ENCODE measurements around the gene ECHDC3.

ECHDC3 gene

GRCh38 chr10:11773761-11774441 lies 31.7 kb downstream of the ECHDC3 start:
- Mint-ChIP-seq H3K36me3 (ENCODE audit: low read depth) (no peaks in the 10 kb centered on the region), H3K4me1 (no peaks in the 10 kb centered on the region), H3K27ac (no peak overlapping the region), H3K9me3 (no peaks in the 10 kb centered on the region), H3K4me3 (no peak overlapping the region), H3K27me3 (peaks cover 9% of the 10 kb centered on the region)
- no peak for ATAC-seq
- no peak for DNase-seq

DNA sequence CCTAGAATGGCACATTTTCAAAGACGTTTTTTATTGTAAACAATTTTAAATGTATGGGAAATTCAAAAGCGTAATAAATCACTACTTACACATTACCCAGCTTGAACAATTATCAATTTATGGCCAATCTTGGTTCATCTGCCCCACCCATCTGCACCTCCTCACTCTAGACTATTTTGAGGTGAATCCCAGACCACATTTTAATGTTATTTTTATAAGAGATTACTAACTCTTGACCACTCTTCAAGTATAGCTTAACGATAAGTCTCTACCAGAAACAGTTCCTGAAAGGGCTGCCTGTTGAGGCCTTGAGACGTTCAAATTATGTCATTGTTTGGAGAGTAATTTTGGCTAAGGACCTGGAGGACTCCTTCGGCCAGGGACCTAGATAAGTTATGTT lies 33.2 kb downstream of the ECHDC3 start:
- no peak for ATAC-seq
- H3K36me3 Mint-ChIP-seq (ENCODE audit: low read depth): no peaks in the 10 kb centered on the region
- no peaks in the 10 kb centered on the region for H3K9me3 Mint-ChIP-seq
- H3K27ac Mint-ChIP-seq: no peak overlapping the region
- no peak overlapping the region for H3K4me3 Mint-ChIP-seq
- peaks cover 9% of the 10 kb centered on the region for H3K27me3 Mint-ChIP-seq
- DNase-seq: no peak
- H3K4me1 Mint-ChIP-seq: no peaks in the 10 kb centered on the region

- peaks cover 7% of the 10 kb centered on the region for H3K27me3 Mint-ChIP-seq
- no peaks in the 10 kb centered on the region for H3K4me1 Mint-ChIP-seq
- DNase-seq (no peak), ATAC-seq (no peak)
- no peak overlapping the region for H3K27ac Mint-ChIP-seq
- no peaks in the 10 kb centered on the region for H3K9me3 Mint-ChIP-seq
- H3K36me3 Mint-ChIP-seq (ENCODE audit: low read depth): no peaks in the 10 kb centered on the region
- H3K4me3 Mint-ChIP-seq: no peak overlapping the region
Measured at GRCh38 chr10:11776080-11776479, 33.9 kb downstream of the ECHDC3 start.

- Mint-ChIP-seq H3K27me3 (peaks cover 7% of the 10 kb centered on the region), H3K4me3 (no peak overlapping the region), H3K36me3 (ENCODE audit: low read depth) (no peaks in the 10 kb centered on the region), H3K9me3 (no peaks in the 10 kb centered on the region), H3K4me1 (no peaks in the 10 kb centered on the region), H3K27ac (no peak overlapping the region)
- ATAC-seq: no peak
- no peak for DNase-seq
Measured at GRCh38 chr10:11781114-11781513, 38.9 kb downstream of the ECHDC3 start.

DNA sequence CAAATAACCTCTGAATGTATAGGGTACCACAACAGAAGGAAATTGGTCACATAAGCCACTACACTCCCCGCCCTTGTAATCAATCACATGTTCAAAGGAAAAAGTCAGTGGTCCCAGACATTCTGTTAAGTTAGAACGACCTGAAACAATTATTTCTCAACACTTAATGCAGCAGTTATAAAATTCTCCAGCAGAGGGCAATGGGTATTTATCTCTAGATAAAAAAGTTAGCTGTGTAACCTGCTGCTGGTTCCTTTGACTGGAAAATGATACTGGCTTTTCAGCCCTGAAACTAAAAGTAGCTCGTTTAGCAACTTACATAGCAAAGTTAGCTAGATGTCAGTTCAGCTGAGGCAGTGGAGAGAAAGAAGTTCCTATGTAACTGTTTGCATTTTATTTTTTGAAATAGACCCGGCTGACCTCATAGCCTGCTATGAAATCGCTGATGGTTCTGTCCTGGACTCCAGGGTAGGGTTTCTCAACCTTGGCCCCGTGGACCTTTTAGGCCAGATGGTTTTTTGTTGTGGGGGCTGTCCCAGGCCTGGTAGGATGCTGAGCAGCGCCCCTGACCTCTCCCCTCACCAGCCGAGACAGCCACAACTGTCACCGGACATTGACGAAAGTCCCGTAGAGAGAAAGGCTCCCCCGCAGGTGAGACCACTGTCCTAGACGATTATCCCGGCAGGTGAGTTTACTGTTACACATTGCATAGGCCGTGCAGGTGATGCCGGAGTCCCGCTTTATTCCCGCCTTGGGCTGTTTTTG lies 40.8 kb downstream of the ECHDC3 start:
- Mint-ChIP-seq H3K36me3 (ENCODE audit: low read depth) (no peaks in the 10 kb centered on the region), H3K27me3 (peaks cover 6% of the 10 kb centered on the region), H3K4me1 (no peaks in the 10 kb centered on the region), H3K9me3 (no peaks in the 10 kb centered on the region), H3K4me3 (no peak overlapping the region), H3K27ac (no peak overlapping the region)
- no peak for DNase-seq
- no peak for ATAC-seq

GRCh38 chr10:11783558-11783865 lies 41.3 kb downstream of the ECHDC3 start:
- Mint-ChIP-seq H3K27me3 (peaks cover 6% of the 10 kb centered on the region), H3K4me3 (no peak overlapping the region), H3K27ac (no peak overlapping the region), H3K9me3 (no peaks in the 10 kb centered on the region), H3K4me1 (no peaks in the 10 kb centered on the region), H3K36me3 (ENCODE audit: low read depth) (no peaks in the 10 kb centered on the region)
- ATAC-seq (no peak), DNase-seq (no peak)

DNA sequence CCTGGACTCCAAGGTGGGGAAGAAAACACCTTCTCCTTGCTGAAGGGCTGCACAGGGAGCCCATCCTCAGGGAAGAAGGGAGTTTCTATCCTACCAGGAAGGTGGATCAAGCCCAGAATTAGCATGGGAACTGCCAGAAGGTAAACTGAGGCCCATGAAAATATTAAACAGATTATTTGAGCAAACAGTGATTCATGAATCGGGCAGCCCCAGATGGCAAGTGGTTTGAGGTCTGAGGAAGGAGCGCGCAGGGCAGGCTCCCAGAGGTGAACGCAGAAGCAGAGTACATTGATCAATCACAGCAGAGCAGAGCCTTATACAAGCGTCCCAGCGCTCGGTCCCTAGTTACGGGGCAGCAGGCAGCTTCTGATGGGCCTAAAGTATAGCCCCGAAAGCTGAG lies 45.2 kb downstream of the ECHDC3 start:
- Mint-ChIP-seq H3K4me1 (no peaks in the 10 kb centered on the region), H3K4me3 (no peak overlapping the region), H3K9me3 (no peaks in the 10 kb centered on the region), H3K27ac (no peak overlapping the region), H3K27me3 (peaks cover 6% of the 10 kb centered on the region), H3K36me3 (ENCODE audit: low read depth) (no peaks in the 10 kb centered on the region)
- no peak for DNase-seq
- no peak for ATAC-seq

DNA sequence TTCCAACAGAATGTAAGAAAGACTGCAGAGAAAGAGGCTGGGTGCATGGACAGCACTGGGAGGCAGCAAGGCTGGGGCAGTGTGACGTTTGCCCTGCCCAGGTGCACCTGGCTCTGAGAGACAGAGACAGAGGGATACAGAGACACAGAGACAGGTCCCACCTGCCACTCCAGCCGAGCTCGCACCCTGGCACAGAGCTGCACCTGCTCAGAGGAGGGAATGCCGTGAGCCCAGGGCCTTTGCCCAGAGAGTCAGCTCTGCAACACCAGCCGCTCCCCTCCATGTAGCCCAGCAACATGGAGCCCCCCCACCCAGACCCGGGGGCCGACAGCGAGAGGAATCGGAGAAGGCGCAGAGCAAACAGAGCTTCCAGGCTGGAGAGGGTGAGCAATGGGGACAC lies 45.7 kb downstream of the ECHDC3 start:
- Mint-ChIP-seq H3K27ac (no peak overlapping the region), H3K9me3 (no peaks in the 10 kb centered on the region), H3K4me1 (no peaks in the 10 kb centered on the region), H3K36me3 (ENCODE audit: low read depth) (no peaks in the 10 kb centered on the region), H3K4me3 (no peak overlapping the region), H3K27me3 (peaks cover 4% of the 10 kb centered on the region)
- ATAC-seq (no peak), DNase-seq (no peak)

GRCh38 chr10:11789306-11789705 lies 47.1 kb downstream of the ECHDC3 start:
- H3K36me3 Mint-ChIP-seq (ENCODE audit: low read depth): no peaks in the 10 kb centered on the region
- no peak overlapping the region for H3K27ac Mint-ChIP-seq
- H3K4me3 Mint-ChIP-seq: no peak overlapping the region
- no peaks in the 10 kb centered on the region for H3K9me3 Mint-ChIP-seq
- H3K4me1 Mint-ChIP-seq: no peaks in the 10 kb centered on the region
- H3K27me3 Mint-ChIP-seq: peaks cover 4% of the 10 kb centered on the region
- no peak for DNase-seq
- ATAC-seq: no peak

DNA sequence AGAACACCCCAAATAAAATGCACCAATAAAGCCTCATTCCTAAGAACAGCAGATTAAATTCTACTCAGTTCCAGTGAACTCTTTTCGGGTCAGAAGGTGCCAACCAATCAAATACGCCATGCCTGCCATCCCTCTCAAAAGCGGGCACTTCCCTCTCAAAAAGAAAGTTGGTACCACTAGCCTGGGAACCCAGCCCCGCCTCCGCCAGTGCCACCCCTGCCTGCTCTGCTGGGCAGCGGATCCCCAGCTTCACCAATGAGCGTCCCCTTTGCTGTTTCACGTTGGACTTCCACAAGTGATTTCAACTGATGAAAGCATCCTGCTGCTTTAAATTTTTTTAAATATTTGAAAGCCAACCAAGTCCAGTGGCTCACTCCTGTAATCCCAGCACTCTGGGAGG lies 47.8 kb downstream of the ECHDC3 start:
- H3K27ac Mint-ChIP-seq: no peak overlapping the region
- no peak for DNase-seq
- ATAC-seq: no peak
- H3K4me3 Mint-ChIP-seq: no peak overlapping the region
- no peaks in the 10 kb centered on the region for H3K9me3 Mint-ChIP-seq
- H3K4me1 Mint-ChIP-seq: no peaks in the 10 kb centered on the region
- peaks cover 4% of the 10 kb centered on the region for H3K27me3 Mint-ChIP-seq
- H3K36me3 Mint-ChIP-seq (ENCODE audit: low read depth): no peaks in the 10 kb centered on the region

- no peak for ATAC-seq
- Mint-ChIP-seq H3K4me1 (no peaks in the 10 kb centered on the region), H3K4me3 (no peak overlapping the region), H3K9me3 (no peaks in the 10 kb centered on the region), H3K27ac (no peak overlapping the region), H3K27me3 (no peaks in the 10 kb centered on the region), H3K36me3 (ENCODE audit: low read depth) (no peaks in the 10 kb centered on the region)
- no peak for DNase-seq
Measured at GRCh38 chr10:11793762-11794479, 51.7 kb downstream of the ECHDC3 start.

- H3K9me3 Mint-ChIP-seq: no peaks in the 10 kb centered on the region
- DNase-seq: no peak
- H3K4me3 Mint-ChIP-seq: no peak overlapping the region
- no peak overlapping the region for H3K27ac Mint-ChIP-seq
- no peak for ATAC-seq
- H3K36me3 Mint-ChIP-seq (ENCODE audit: low read depth): no peaks in the 10 kb centered on the region
- H3K4me1 Mint-ChIP-seq: no peaks in the 10 kb centered on the region
- no peaks in the 10 kb centered on the region for H3K27me3 Mint-ChIP-seq
Measured at GRCh38 chr10:11794566-11794965, 52.4 kb downstream of the ECHDC3 start.

DNA sequence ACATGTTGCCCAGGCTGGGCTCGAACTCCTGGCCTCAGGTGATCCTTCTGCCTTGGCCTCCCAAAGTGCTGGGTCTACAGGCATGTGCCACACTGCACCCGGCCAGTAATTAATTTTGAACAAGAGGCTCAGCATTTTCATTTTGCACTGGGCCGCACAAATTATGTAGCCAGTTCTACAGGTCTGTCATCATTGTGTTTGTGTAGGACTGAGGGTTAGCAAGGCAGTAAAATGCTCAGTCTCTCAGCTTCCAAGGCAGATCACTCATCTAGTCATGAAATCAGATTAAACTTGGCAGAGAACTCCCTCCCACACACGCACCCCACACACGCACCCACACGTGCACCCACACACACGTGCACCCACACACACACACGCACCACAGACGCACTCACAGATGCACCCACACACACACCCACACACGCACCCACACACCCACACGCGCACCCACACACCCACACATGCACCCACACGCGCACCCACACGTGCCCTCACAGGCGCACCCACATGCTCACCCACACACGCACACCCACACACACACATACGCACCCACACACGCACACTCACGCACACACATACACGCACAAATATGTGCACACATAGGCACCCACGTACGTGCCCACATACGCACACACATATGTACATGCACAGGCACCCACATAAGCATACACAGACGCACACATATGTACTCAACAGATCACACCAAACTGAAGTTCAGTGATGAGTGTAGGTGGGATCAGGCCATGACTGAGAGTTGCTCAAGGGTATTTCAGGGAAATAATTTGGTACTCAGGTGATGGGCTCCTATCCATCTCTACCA lies 53.1 kb downstream of the ECHDC3 start:
- no peak overlapping the region for H3K4me3 Mint-ChIP-seq
- no peak overlapping the region for H3K27ac Mint-ChIP-seq
- ATAC-seq (peak; percentile 46), DNase-seq (no peak)
- no peaks in the 10 kb centered on the region for H3K27me3 Mint-ChIP-seq
- no peaks in the 10 kb centered on the region for H3K36me3 Mint-ChIP-seq (ENCODE audit: low read depth)
- no peaks in the 10 kb centered on the region for H3K4me1 Mint-ChIP-seq
- H3K9me3 Mint-ChIP-seq: no peaks in the 10 kb centered on the region

- H3K4me3 Mint-ChIP-seq: no peak overlapping the region
- no peaks in the 10 kb centered on the region for H3K4me1 Mint-ChIP-seq
- no peak overlapping the region for H3K27ac Mint-ChIP-seq
- H3K27me3 Mint-ChIP-seq: no peaks in the 10 kb centered on the region
- H3K36me3 Mint-ChIP-seq (ENCODE audit: low read depth): no peaks in the 10 kb centered on the region
- ATAC-seq (no peak), DNase-seq (no peak)
- no peaks in the 10 kb centered on the region for H3K9me3 Mint-ChIP-seq
Measured at GRCh38 chr10:11796474-11796873, 54.3 kb downstream of the ECHDC3 start.
